ENCODE results near the gene ENDOG. TPM values are rescaled to one million over a fixed set of nuclear protein-coding genes. Genes with fewer than 3 reads are reported as not detected.
"Not testable (repeated sequence)": the region's sequence is repeated elsewhere in the genome, so short reads cannot be mapped to it uniquely, and the experiment has no call there.

ENDOG gene
- total and polyA plus RNA-seq, 9 donors = 16.7 to 27.8 (median 21.8) TPM

DNA sequence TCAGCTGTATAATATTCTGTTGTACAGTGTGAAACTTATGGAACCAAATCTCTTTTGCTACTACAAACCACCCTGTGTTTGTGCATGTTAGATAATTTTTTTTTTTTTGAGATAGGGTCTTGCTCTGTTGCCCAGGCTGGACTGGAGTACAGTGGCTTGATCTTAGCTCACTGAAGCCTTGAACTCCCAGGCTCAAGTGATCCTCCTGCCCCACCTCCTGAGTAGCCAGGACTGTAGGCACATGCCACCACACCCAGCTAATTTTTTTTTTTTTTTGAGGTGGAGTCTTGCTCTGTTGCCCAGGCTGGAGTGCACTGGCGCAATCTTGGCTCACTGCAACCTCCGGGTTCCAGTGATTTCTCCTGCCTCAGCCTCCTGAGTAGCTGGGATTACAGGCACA, 23.3 kb upstream of the ENDOG start:
- H3K9me3 ChIP-seq (replicated peaks; ENCODE audit: control insufficient read depth, low read depth, low read length); H3K27ac ChIP-seq (ENCODE audit: low read length); H3K4me1 ChIP-seq (ENCODE audit: control insufficient read depth, insufficient read depth, low read length); H3K4me3 ChIP-seq (ENCODE audit: low read length); H3K27me3 ChIP-seq (ENCODE audit: control insufficient read depth, insufficient read depth, low read length); DNase-seq: not testable (repeated sequence)
- peaks cover 87% of the 10 kb centered on the region for H3K36me3 ChIP-seq (ENCODE audit: control insufficient read depth, insufficient read depth, low read length)
- WGBS (ENCODE audit: insufficient coverage) = no CpG with 5 or more reads among the region's 2 CpGs

DNA sequence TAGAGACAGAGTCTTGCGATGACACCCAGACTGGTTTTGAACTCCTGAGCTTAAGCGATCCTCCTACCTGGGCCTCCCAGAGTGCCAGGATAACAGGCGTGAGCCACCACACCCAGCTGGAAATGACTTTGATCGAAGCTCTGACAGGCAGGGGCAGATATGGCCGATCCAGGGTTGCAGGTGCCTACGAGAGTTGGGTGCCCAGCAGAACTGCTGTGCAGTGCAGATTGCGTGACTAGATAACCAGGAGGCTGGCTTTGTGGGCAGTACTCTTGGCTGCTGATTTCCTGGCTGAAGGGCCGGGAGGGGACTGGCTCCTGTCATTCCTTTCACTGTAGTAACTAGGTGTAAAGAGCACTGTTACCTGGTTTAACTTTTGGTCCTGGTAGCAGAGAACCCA, 19.4 kb upstream of the ENDOG start:
- no peak for DNase-seq
- H3K27me3 ChIP-seq (ENCODE audit: control insufficient read depth, insufficient read depth, low read length) = no peaks in the 10 kb centered on the region
- no peaks in the 10 kb centered on the region for H3K9me3 ChIP-seq (replicated peaks; ENCODE audit: control insufficient read depth, low read depth, low read length)
- H3K4me3 ChIP-seq (ENCODE audit: low read length) = no peak overlapping the region
- H3K36me3 ChIP-seq (ENCODE audit: control insufficient read depth, insufficient read depth, low read length) = peaks cover 76% of the 10 kb centered on the region
- 92% methylated on average over 7 of the region's 8 CpGs for WGBS (ENCODE audit: insufficient coverage)
- no peak overlapping the region for H3K27ac ChIP-seq (ENCODE audit: low read length)
- H3K4me1 ChIP-seq (ENCODE audit: control insufficient read depth, insufficient read depth, low read length) = no peaks in the 10 kb centered on the region

DNA sequence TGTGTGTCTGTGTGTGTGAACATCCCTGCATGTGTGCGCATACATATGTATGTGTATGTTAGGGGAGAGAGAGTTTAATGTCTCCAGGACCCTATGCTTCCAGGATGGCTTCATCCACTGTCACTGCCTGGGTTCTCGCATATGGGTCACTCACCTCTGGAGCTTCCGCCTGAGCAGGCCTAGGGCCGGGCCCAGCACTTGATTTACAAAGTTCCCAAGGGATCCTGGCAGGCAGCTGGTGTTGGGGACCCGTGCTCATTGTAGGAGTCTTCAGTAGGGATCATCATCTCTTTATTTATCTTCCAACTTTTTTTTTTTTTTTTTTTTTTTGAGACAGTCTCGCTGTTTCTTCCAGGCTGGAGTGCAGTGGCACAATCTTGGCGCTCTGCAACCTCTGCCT, 18.2 kb upstream of the ENDOG start:
- Histone ChIP-seq H3K27me3 (ENCODE audit: control insufficient read depth, insufficient read depth, low read length) (no peaks in the 10 kb centered on the region), H3K9me3 (replicated peaks; ENCODE audit: control insufficient read depth, low read depth, low read length) (no peaks in the 10 kb centered on the region), H3K36me3 (ENCODE audit: control insufficient read depth, insufficient read depth, low read length) (peaks cover 72% of the 10 kb centered on the region), H3K4me1 (ENCODE audit: control insufficient read depth, insufficient read depth, low read length) (no peaks in the 10 kb centered on the region), H3K27ac (ENCODE audit: low read length) (no peak overlapping the region), H3K4me3 (ENCODE audit: low read length) (no peak overlapping the region)
- no peak for DNase-seq
- 90% methylated on average over 4 of the region's 7 CpGs for WGBS (ENCODE audit: insufficient coverage)

DNA sequence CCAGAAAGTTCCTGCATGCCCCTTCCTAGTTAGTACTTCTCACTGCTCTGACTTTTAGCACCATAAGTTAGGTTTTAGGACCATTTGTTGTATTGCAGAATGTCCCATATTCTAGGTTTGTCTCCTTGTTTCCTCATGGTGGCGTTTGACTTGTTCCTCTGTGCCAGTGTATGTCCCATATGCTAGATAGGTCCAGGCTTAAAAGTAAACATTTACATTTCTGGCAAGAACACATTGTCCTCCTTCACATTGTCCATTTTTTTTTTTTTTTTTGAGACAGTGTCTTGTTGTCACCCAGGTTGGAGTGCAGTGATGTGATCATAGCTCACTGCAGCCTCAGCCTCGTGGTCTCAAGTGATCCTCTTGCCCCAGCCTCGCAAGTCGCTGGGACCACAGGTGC, 15.8 kb upstream of the ENDOG start:
- peaks cover 77% of the 10 kb centered on the region for H3K36me3 ChIP-seq (ENCODE audit: control insufficient read depth, insufficient read depth, low read length)
- 100% methylated on average over 3 of the region's 4 CpGs for WGBS (ENCODE audit: insufficient coverage)
- H3K4me3 ChIP-seq (ENCODE audit: low read length) = no peak overlapping the region
- no peak for DNase-seq
- H3K27me3 ChIP-seq (ENCODE audit: control insufficient read depth, insufficient read depth, low read length) = no peaks in the 10 kb centered on the region
- H3K27ac ChIP-seq (ENCODE audit: low read length) = no peak overlapping the region
- no peaks in the 10 kb centered on the region for H3K4me1 ChIP-seq (ENCODE audit: control insufficient read depth, insufficient read depth, low read length)
- no peaks in the 10 kb centered on the region for H3K9me3 ChIP-seq (replicated peaks; ENCODE audit: control insufficient read depth, low read depth, low read length)

DNA sequence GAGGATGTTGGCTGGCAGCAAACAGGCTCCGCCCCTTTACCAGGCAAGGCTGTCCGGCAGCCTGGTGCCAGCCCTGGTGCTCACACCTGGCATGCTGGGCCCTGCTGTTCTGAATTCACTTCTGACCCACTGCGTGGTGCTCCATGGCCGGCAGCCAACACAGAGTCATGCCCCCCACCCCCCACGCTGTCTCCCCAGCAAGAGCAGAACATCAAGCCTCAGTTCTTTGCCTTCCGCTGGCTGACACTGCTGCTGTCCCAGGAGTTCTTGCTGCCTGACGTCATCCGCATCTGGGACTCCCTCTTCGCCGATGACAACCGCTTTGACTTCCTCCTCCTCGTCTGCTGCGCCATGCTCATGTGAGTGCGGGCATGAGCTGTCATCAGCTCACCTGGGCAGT, 12.6 kb upstream of the ENDOG start:
- Histone ChIP-seq H3K9me3 (replicated peaks; ENCODE audit: control insufficient read depth, low read depth, low read length) (no peaks in the 10 kb centered on the region), H3K36me3 (ENCODE audit: control insufficient read depth, insufficient read depth, low read length) (peaks cover 74% of the 10 kb centered on the region), H3K4me1 (ENCODE audit: control insufficient read depth, insufficient read depth, low read length) (no peaks in the 10 kb centered on the region), H3K27ac (ENCODE audit: low read length) (no peak overlapping the region), H3K4me3 (ENCODE audit: low read length) (no peak overlapping the region), H3K27me3 (ENCODE audit: control insufficient read depth, insufficient read depth, low read length) (no peaks in the 10 kb centered on the region)
- no peak for DNase-seq
- 88% methylated on average over 14 of the region's 14 CpGs for WGBS (ENCODE audit: insufficient coverage)

DNA sequence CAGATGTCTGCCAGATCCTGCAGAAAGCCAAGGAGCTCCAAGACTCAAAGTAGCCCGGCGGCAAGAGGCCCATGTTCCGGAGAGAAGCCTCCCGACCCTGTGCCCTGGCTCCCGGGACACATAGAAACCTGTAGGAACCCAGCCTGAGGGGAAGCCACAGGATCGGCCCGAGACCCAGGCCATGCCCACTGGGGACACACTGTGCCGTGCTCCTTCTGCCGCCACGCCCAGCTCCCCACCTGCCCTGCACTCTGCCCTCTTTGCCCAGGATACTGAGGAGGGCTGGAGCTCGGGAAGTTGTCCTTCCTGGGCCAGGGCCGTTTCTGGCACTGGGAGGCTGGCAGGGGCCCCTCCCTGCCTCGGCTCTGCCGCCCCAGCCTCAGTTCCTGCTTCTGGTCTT, 10.5 kb upstream of the ENDOG start:
- Histone ChIP-seq H3K36me3 (ENCODE audit: control insufficient read depth, insufficient read depth, low read length) (peaks cover 61% of the 10 kb centered on the region), H3K9me3 (replicated peaks; ENCODE audit: control insufficient read depth, low read depth, low read length) (no peaks in the 10 kb centered on the region), H3K27me3 (ENCODE audit: control insufficient read depth, insufficient read depth, low read length) (no peaks in the 10 kb centered on the region), H3K4me3 (ENCODE audit: low read length) (no peak overlapping the region), H3K4me1 (ENCODE audit: control insufficient read depth, insufficient read depth, low read length) (no peaks in the 10 kb centered on the region), H3K27ac (ENCODE audit: low read length) (no peak overlapping the region)
- DNase-seq = no peak
- WGBS (ENCODE audit: insufficient coverage) = 90% methylated on average over 13 of the region's 14 CpGs

DNA sequence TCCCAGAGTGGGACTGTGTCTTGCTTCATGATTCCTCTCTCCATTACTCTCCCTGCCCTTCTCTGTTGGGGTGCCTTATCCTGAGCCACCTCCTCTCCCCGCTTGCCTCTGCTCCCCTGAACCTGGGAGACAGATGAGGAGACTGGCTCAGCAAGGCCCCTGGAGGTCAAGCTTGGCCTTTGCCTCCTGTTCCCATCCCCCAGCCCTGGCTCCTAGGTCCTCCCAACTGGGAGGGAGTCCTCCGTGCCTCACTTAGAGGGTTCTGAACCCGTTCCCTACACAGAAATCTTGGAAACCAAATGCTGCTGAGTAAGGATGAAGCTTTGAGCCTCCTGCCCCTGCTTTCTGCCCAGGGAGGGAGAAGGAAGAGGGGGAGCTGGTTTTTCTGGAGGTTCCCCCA, 9.8 kb upstream of the ENDOG start:
- Histone ChIP-seq H3K9me3 (replicated peaks; ENCODE audit: control insufficient read depth, low read depth, low read length) (no peaks in the 10 kb centered on the region), H3K27ac (ENCODE audit: low read length) (no peak overlapping the region), H3K27me3 (ENCODE audit: control insufficient read depth, insufficient read depth, low read length) (no peaks in the 10 kb centered on the region), H3K4me3 (ENCODE audit: low read length) (no peak overlapping the region), H3K4me1 (ENCODE audit: control insufficient read depth, insufficient read depth, low read length) (no peaks in the 10 kb centered on the region), H3K36me3 (ENCODE audit: control insufficient read depth, insufficient read depth, low read length) (peaks cover 54% of the 10 kb centered on the region)
- 79% methylated on average over 2 of the region's 3 CpGs for WGBS (ENCODE audit: insufficient coverage)
- no peak for DNase-seq

DNA sequence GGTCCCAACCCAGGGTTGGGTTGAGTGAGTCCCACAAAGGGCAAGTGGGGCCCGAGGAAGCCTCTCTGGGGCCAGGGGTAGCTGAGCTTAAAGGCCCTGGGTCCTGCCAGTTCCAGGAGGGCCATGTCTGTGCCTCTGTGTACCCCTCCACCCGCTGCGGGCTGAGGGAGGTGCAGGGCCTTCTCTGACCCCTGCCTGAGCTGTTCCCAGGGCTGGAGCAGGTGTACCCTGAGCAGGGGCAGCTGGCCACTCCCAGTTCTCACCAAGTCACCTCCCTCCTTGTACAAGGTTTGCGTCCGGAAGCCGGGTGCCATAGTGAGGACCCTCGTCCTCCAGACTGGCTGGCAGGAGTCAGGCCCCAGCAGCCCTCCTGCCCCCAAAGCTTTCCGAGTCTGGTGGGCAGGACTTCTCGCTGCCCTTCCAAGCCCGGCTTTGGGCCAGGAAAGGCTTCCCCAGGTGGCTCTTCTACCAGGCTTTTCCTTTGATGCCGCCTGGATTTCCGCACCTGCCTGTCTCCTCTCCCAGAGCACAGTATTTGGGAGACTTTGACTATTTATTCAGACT, 9.2 kb upstream of the ENDOG start:
- Histone ChIP-seq H3K9me3 (replicated peaks; ENCODE audit: control insufficient read depth, low read depth, low read length) (no peaks in the 10 kb centered on the region), H3K4me3 (ENCODE audit: low read length) (no peak overlapping the region), H3K36me3 (ENCODE audit: control insufficient read depth, insufficient read depth, low read length) (peaks cover 48% of the 10 kb centered on the region), H3K27me3 (ENCODE audit: control insufficient read depth, insufficient read depth, low read length) (no peaks in the 10 kb centered on the region), H3K4me1 (ENCODE audit: control insufficient read depth, insufficient read depth, low read length) (no peaks in the 10 kb centered on the region), H3K27ac (ENCODE audit: low read length) (no peak overlapping the region)
- no peak for DNase-seq
- 92% methylated on average over 8 of the region's 12 CpGs for WGBS (ENCODE audit: insufficient coverage)

DNA sequence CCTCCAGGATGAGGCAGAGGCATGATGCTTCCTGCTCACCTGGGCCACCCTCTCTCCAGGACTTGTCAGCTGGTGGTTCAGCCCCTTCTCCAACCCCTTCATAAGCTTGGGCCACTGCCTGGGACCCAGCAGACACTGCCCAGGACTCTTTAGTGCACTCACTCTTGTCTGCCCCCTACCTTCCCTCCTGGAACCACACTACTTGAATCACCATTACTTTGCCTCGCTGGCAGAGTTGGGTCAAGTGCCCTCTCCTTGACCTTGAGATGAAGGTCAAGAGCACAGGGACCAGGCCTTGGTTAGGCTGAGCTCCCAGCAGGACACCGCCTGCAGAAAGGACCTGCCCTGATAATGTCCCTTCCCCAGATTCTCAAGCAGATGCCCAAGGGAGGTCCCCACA, 8.5 kb upstream of the ENDOG start:
- Histone ChIP-seq H3K27me3 (ENCODE audit: control insufficient read depth, insufficient read depth, low read length) (no peaks in the 10 kb centered on the region), H3K4me1 (ENCODE audit: control insufficient read depth, insufficient read depth, low read length) (no peaks in the 10 kb centered on the region), H3K4me3 (ENCODE audit: low read length) (no peak overlapping the region), H3K27ac (ENCODE audit: low read length) (no peak overlapping the region), H3K9me3 (replicated peaks; ENCODE audit: control insufficient read depth, low read depth, low read length) (no peaks in the 10 kb centered on the region), H3K36me3 (ENCODE audit: control insufficient read depth, insufficient read depth, low read length) (peaks cover 46% of the 10 kb centered on the region)
- WGBS (ENCODE audit: insufficient coverage) = 81% methylated on average over 2 of the region's 2 CpGs
- no peak for DNase-seq

DNA sequence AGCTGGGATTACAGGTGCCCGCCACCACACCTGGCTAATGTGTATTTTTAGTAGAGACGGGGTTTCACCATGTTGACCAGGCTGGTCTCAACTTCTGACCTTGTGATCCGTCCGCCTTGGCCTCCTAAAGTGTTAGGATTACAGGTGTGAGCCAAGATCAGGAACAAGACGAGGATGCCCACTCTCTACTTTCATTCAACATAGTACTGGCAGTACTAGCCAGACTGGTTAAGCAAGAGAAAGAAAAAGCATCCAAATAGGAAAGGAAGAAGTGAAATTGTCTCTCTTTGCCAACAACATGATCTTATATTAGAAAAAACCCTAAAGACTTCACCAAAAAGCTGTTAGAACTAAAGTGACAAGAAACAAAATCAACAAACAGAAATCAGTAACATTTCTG, 7.4 kb upstream of the ENDOG start:
- Histone ChIP-seq H3K4me3 (ENCODE audit: low read length) (no peak overlapping the region), H3K27ac (ENCODE audit: low read length) (no peak overlapping the region), H3K27me3 (ENCODE audit: control insufficient read depth, insufficient read depth, low read length) (no peaks in the 10 kb centered on the region), H3K36me3 (ENCODE audit: control insufficient read depth, insufficient read depth, low read length) (peaks cover 35% of the 10 kb centered on the region), H3K4me1 (ENCODE audit: control insufficient read depth, insufficient read depth, low read length) (no peaks in the 10 kb centered on the region), H3K9me3 (replicated peaks; ENCODE audit: control insufficient read depth, low read depth, low read length) (no peaks in the 10 kb centered on the region)
- no peak for DNase-seq
- whole genome bisulfite sequencing (ENCODE audit: insufficient coverage) = 80% methylated on average over 2 of the region's 5 CpGs
